CD4-positive, alpha-beta T cell treated with Interleukin-21 for 1 hour (primary cell): ENCODE data around the gene CYB5R3.
"Not testable (repeated sequence)": the region's sequence is repeated elsewhere in the genome, so short reads cannot be mapped to it uniquely, and the experiment has no call there.

Source experiments
- DNase-seq: peaks from one replicate; pipeline ENCODE4 v3.0.0-alpha.2; 2020

Gene CYB5R3

GRCh38 chr22:42677936-42678335, 28.7 kb upstream of the CYB5R3 start:
- DNase-seq: not testable (repeated sequence)

GRCh38 chr22:42676059-42676607, 26.9 kb upstream of the CYB5R3 start:
- DNase-seq: no peak

GRCh38 chr22:42673898-42674401, 24.8 kb upstream of the CYB5R3 start:
- no peak for DNase-seq

- not testable (repeated sequence) for DNase-seq
Measured at GRCh38 chr22:42673071-42673470, 23.9 kb upstream of the CYB5R3 start.

GRCh38 chr22:42670921-42671709, 21.9 kb upstream of the CYB5R3 start:
- DNase-seq: no peak

- DNase-seq: no peak
Measured at GRCh38 chr22:42670046-42670445, 20.9 kb upstream of the CYB5R3 start.

- not testable (repeated sequence) for DNase-seq
Measured at GRCh38 chr22:42666393-42666792, 17.2 kb upstream of the CYB5R3 start.

- DNase-seq: no peak
Measured at GRCh38 chr22:42664976-42665831, 16.0 kb upstream of the CYB5R3 start.

- DNase-seq: peak; percentile 78
Measured at GRCh38 chr22:42661985-42662831, 13.0 kb upstream of the CYB5R3 start.

GRCh38 chr22:42656578-42656977, 7.4 kb upstream of the CYB5R3 start:
- DNase-seq: no peak

GRCh38 chr22:42655693-42656092, 6.5 kb upstream of the CYB5R3 start:
- DNase-seq: no peak

- DNase-seq: no peak
Measured at GRCh38 chr22:42654436-42655073, 5.4 kb upstream of the CYB5R3 start.

GRCh38 chr22:42653999-42654398, 4.8 kb upstream of the CYB5R3 start:
- no peak for DNase-seq

- DNase-seq: no peak
Measured at GRCh38 chr22:42651134-42651533, 1.9 kb upstream of the CYB5R3 start.

GRCh38 chr22:42648368-42649245, 585 bp downstream of the CYB5R3 start:
- no peak for DNase-seq

GRCh38 chr22:42648017-42648367, 1.2 kb downstream of the CYB5R3 start:
- DNase-seq: no peak

- no peak for DNase-seq
Measured at GRCh38 chr22:42646569-42647525, 2.3 kb downstream of the CYB5R3 start.

GRCh38 chr22:42645938-42646568, 3.1 kb downstream of the CYB5R3 start:
- DNase-seq: no peak

GRCh38 chr22:42645341-42645937, 3.8 kb downstream of the CYB5R3 start:
- no peak for DNase-seq
